H1 (cell line): Measurements from ENCODE around the gene HS6ST2. TPM values are rescaled to one million over a fixed set of nuclear protein-coding genes. Genes with fewer than 3 reads are reported as not detected.

Experiments
- CTCF ChIA-PET: fragments of 300-600 bp; sonication (Branson Sonifier 250); formaldehyde crosslinking; loops from one replicate; lab custom pipeline; 2021; ENCODE audit not compliant: partially characterized antibody; lab: Charles Lee
- POLR2A ChIA-PET: fragments of 300-600 bp; sonication (Branson Sonifier 250); formaldehyde crosslinking; loops from one replicate; lab custom pipeline; 2021; ENCODE audit warnings: inconsistent platforms; ENCODE audit not compliant: partially characterized antibody; lab: Charles Lee
- DNase-seq, 2 experiments: peaks; one replicate each; pipeline versions ENCODE4 v3.0.0 to v3.0.0-alpha.2; 2010 to 2022; ENCODE audit warnings: low spot score in 2 of 2, low read depth in 1 of 2, mixed read lengths in 1 of 2
- FAIRE-seq: peaks from 2 replicates; lab custom pipeline; 2011; peaks lifted over from hg19 to GRCh38; lab: Jason Lieb, UNC
- H2AFZ ChIP-seq: 2 replicates; pipeline ENCODE4 v1.8.1; 2012; ENCODE audit warnings: low read length, inconsistent platforms
- H2AK5ac ChIP-seq: 2 replicates; pipeline ENCODE4 v1.6.1; 2013; ENCODE audit warnings: low read depth, low read length
- H2BK120ac ChIP-seq: replicated peaks from 2 replicates; pipeline ENCODE3; 2013; ENCODE audit warnings: low read depth, low read length, inconsistent platforms
- H2BK12ac ChIP-seq: 2 replicates; pipeline ENCODE4 v1.6.1; 2013; ENCODE audit warnings: low read depth, low read length
- H2BK15ac ChIP-seq: 2 replicates; pipeline ENCODE4 v1.6.1; 2013; ENCODE audit warnings: low read length
- H2BK20ac ChIP-seq: 2 replicates; pipeline ENCODE4 v1.6.1; 2013; ENCODE audit warnings: low read length
- H2BK5ac ChIP-seq: 2 replicates; pipeline ENCODE4 v1.6.1; 2013; ENCODE audit warnings: low read depth, low read length
- H3K14ac ChIP-seq: 2 replicates; pipeline ENCODE4 v1.6.1; 2013; ENCODE audit warnings: inconsistent platforms; ENCODE audit not compliant: insufficient read length
- H3K18ac ChIP-seq: 2 replicates; pipeline ENCODE4 v1.6.1; 2013; ENCODE audit warnings: low read length; ENCODE audit errors: extremely low read depth
- H3K23ac ChIP-seq: 2 replicates; pipeline ENCODE4 v1.6.1; 2013; ENCODE audit warnings: inconsistent platforms; ENCODE audit not compliant: insufficient read length
- H3K23me2 ChIP-seq: 2 replicates; pipeline ENCODE4 v1.6.1; 2013; ENCODE audit warnings: low read depth, low read length
- H3K27ac ChIP-seq: 2 replicates; pipeline ENCODE4 v1.6.1; 2011; ENCODE audit warnings: low read depth, low read length, inconsistent platforms
- H3K27me3 ChIP-seq, 4 experiments: replicated peaks in 1 of 4; 1 replicate in 1 of 4; 2 replicates in 3 of 4; pipeline versions ENCODE4 v1.6.1 to v1.8.1; 2011 to 2013; ENCODE audit warnings: low read length in 3 of 4, mild to moderate bottlenecking in 3 of 4, inconsistent platforms in 2 of 4, mixed read lengths in 2 of 4, moderate library complexity in 1 of 4; ENCODE audit not compliant: control insufficient read depth in 3 of 4, insufficient read depth in 3 of 4; ENCODE audit errors: extremely low read depth in 1 of 4
- H3K36me3 ChIP-seq, 4 experiments: 2 replicates each; pipeline versions ENCODE4 v1.6.1 to v1.8.1; 2011 to 2013; ENCODE audit warnings: mild to moderate bottlenecking in 4 of 4, low read length in 3 of 4, moderate library complexity in 2 of 4, control low read depth in 1 of 4, inconsistent platforms in 1 of 4; ENCODE audit not compliant: insufficient read depth in 4 of 4, control insufficient read depth in 2 of 4
- H3K4ac ChIP-seq: replicated peaks from 2 replicates; pipeline ENCODE3; 2013; ENCODE audit warnings: low read length, low read depth, mixed read lengths, inconsistent platforms; ENCODE audit not compliant: insufficient read length
- H3K4me1 ChIP-seq, 4 experiments: replicated peaks in 1 of 4; 1 replicate in 1 of 4; 2 replicates in 3 of 4; pipeline versions ENCODE4 v1.6.1 to v1.8.1; 2011 to 2013; ENCODE audit warnings: low read length in 3 of 4, inconsistent platforms in 2 of 4, mixed read lengths in 1 of 4; ENCODE audit not compliant: insufficient read depth in 4 of 4, control insufficient read depth in 3 of 4
- H3K4me2 ChIP-seq, 2 experiments: 2 replicates each; pipeline versions ENCODE4 v1.6.1 to v1.8.1; 2011 to 2013; ENCODE audit warnings: low read depth in 2 of 2, low read length in 2 of 2, control low read depth in 1 of 2, inconsistent platforms in 1 of 2, mild to moderate bottlenecking in 1 of 2; ENCODE audit not compliant: insufficient read depth in 1 of 2
- H3K4me3 ChIP-seq, 4 experiments: fragments of 200-600, 300-600 bp in 1 of 4; sonication (generic), shearing (Covaris generic), sonication (Bioruptor Twin) in 1 of 4; 2 replicates each; pipeline versions ENCODE4 v1.5.1 to v1.8.1; 2011 to 2016; ENCODE audit warnings: low read length in 4 of 4, low read depth in 3 of 4, control low read depth in 2 of 4, inconsistent platforms in 2 of 4, mild to moderate bottlenecking in 2 of 4, mixed read lengths in 1 of 4, moderate library complexity in 1 of 4; ENCODE audit not compliant: insufficient read depth in 2 of 4; ENCODE audit errors: extremely low read depth in 1 of 4
- H3K56ac ChIP-seq: replicated peaks from 2 replicates; pipeline ENCODE3; 2013; ENCODE audit warnings: low read depth, mild to moderate bottlenecking, mixed read lengths, low read length, inconsistent platforms; ENCODE audit not compliant: insufficient read length
- H3K79me1 ChIP-seq: 2 replicates; pipeline ENCODE4 v1.6.1; 2013; ENCODE audit warnings: low read depth, low read length, control low read depth
- H3K79me2 ChIP-seq, 2 experiments: 2 replicates each; pipeline versions ENCODE4 v1.6.1 to v1.8.1; 2012 to 2013; ENCODE audit warnings: low read length in 2 of 2, mild to moderate bottlenecking in 2 of 2, inconsistent platforms in 1 of 2; ENCODE audit not compliant: insufficient read depth in 2 of 2, control insufficient read depth in 1 of 2
- H3K9ac ChIP-seq, 4 experiments: replicated peaks in 1 of 4; 1 replicate in 1 of 4; 2 replicates in 3 of 4; pipeline versions ENCODE4 v1.6.1 to v1.8.1; 2011 to 2013; ENCODE audit warnings: low read depth in 3 of 4, low read length in 3 of 4, control low read depth in 2 of 4, mild to moderate bottlenecking in 2 of 4, moderate library complexity in 2 of 4, inconsistent platforms in 1 of 4; ENCODE audit errors: extremely low read depth in 1 of 4
- H3K9me3 ChIP-seq, 2 experiments: 2 replicates each; pipeline versions ENCODE4 v1.6.1 to v1.8.1; 2012 to 2013; ENCODE audit warnings: mild to moderate bottlenecking in 2 of 2, moderate library complexity in 2 of 2, control low read depth in 1 of 2, inconsistent platforms in 1 of 2, low read depth in 1 of 2, low read length in 1 of 2, mixed read lengths in 1 of 2; ENCODE audit not compliant: insufficient read depth in 2 of 2
- H4K20me1 ChIP-seq, 2 experiments: replicated peaks in 1 of 2; 2 replicates each; pipeline versions ENCODE3 to v1.8.1; 2011 to 2013; ENCODE audit warnings: inconsistent platforms in 2 of 2, low read length in 2 of 2, mild to moderate bottlenecking in 1 of 2; ENCODE audit not compliant: insufficient read depth in 2 of 2, control insufficient read depth in 1 of 2
- H4K5ac ChIP-seq: 2 replicates; pipeline ENCODE4 v1.6.1; 2013; ENCODE audit warnings: low read length, low read depth, mixed read lengths, inconsistent platforms; ENCODE audit not compliant: insufficient read length
- H4K8ac ChIP-seq: 2 replicates; pipeline ENCODE4 v1.8.0; 2013; ENCODE audit warnings: mild to moderate bottlenecking, moderate library complexity, low read length, inconsistent platforms; ENCODE audit not compliant: insufficient read depth; ENCODE audit errors: extremely low read depth
- H4K91ac ChIP-seq: replicated peaks from 2 replicates; pipeline ENCODE3; 2013; ENCODE audit warnings: low read length, mixed read lengths, inconsistent platforms; ENCODE audit not compliant: insufficient read length
- ATF3 ChIP-seq: IDR thresholded peaks from 2 replicates; pipeline ENCODE4 v1.6.1; 2011; ENCODE audit warnings: low read depth, mild to moderate bottlenecking, low read length; ENCODE audit not compliant: insufficient read depth
- BCL11A ChIP-seq, 2 experiments: IDR thresholded peaks; one replicate each; pipeline ENCODE4 v1.6.1; 2011; ENCODE audit warnings: low read depth in 2 of 2, low read length in 2 of 2, mild to moderate bottlenecking in 2 of 2
- CBX5 ChIP-seq: fragments of 300-800, 300-1000 bp; sonication (generic); IDR thresholded peaks from 2 replicates; pipeline ENCODE4 v1.7.1; 2016; ENCODE audit warnings: antibody characterized with exemption, low read length, low read depth
- CHD2 ChIP-seq: IDR thresholded peaks from 2 replicates; pipeline ENCODE4 v1.6.1; 2012; ENCODE audit warnings: low read length, improper control_type of control experiment
- CTBP2 ChIP-seq: IDR thresholded peaks from 2 replicates; pipeline ENCODE4 v1.7.0; 2011; ENCODE audit warnings: borderline replicate concordance, mild to moderate bottlenecking, moderate library complexity, mixed read lengths, low read length; ENCODE audit not compliant: insufficient read depth, insufficient read length
- EZH2 ChIP-seq: fragments of 200-600 bp; sonication (generic); IDR thresholded peaks from 2 replicates; pipeline ENCODE4 v1.7.1; 2012; ENCODE audit warnings: low read depth, mild to moderate bottlenecking, moderate library complexity, low read length, inconsistent platforms; ENCODE audit not compliant: severe bottlenecking
- KDM5A ChIP-seq: fragments of 200-600 bp; IDR thresholded peaks from 2 replicates; pipeline ENCODE4 v1.7.1; 2012; ENCODE audit warnings: mild to moderate bottlenecking, low read length, inconsistent platforms, mixed read lengths
- MAFK ChIP-seq: IDR thresholded peaks from 2 replicates; pipeline ENCODE4 v1.6.1; 2012; ENCODE audit warnings: low read depth, mild to moderate bottlenecking, improper control_type of control experiment, low read length
- NANOG ChIP-seq: IDR thresholded peaks from 2 replicates; pipeline ENCODE4 v1.6.1; 2011; ENCODE audit warnings: low read length, low read depth, mild to moderate bottlenecking, inconsistent platforms; ENCODE audit not compliant: insufficient read depth, poor library complexity, severe bottlenecking
- SAP30 ChIP-seq: fragments of 300-600 bp; sonication (generic); IDR thresholded peaks from 2 replicates; pipeline ENCODE4 v1.7.1; 2012; ENCODE audit warnings: low read length, moderate library complexity, mild to moderate bottlenecking, inconsistent platforms; ENCODE audit not compliant: insufficient read depth, insufficient replicate concordance
- SP1 ChIP-seq: IDR thresholded peaks from 2 replicates; pipeline ENCODE4 v1.6.1; 2011; ENCODE audit warnings: low read depth, low read length
- TBP ChIP-seq: IDR thresholded peaks from 2 replicates; pipeline ENCODE4 v1.6.1; 2011; ENCODE audit warnings: low read depth, low read length, improper control_type of control experiment
- TEAD4 ChIP-seq: IDR thresholded peaks from 2 replicates; pipeline ENCODE4 v1.6.1; 2012; ENCODE audit warnings: low read depth, low read length, inconsistent platforms, mixed read lengths
- WGBS, 2 experiments: shearing (Covaris generic) in 1 of 2; methylation state at CpG; one replicate each; pipeline versions ENCODE4 v1.1.6 to v1.1.7; 2013 to 2015; ENCODE audit warnings: low lambda C conversion rate in 2 of 2, mixed read lengths in 2 of 2, inconsistent platforms in 1 of 2, low coverage in 1 of 2, missing lambda C conversion rate in 1 of 2; ENCODE audit not compliant: insufficient replicate concordance in 2 of 2, insufficient coverage in 1 of 2, insufficient read length in 1 of 2; ENCODE audit errors: extremely low coverage in 1 of 2, missing lambda C conversion rate in 1 of 2; 5-methylcytosine and 5-hydroxymethylcytosine counted together
- polyA plus RNA-seq, 7 experiments: library from polyadenylated mRNA; depleted of rRNA in 3 of 7; stranded (reverse) in 5 of 7; unstranded in 2 of 7; fragments of >200 nt in 5 of 7; fragments of 200-250 nt in 2 of 7; gene quantifications; 1 replicate in 5 of 7; 2 replicates in 1 of 7; 4 replicates in 1 of 7; pipeline versions ENCODE4 v1.2.1 to v1.2.3, GENCODE V29; 2011 to 2013; ENCODE audit warnings: missing spikeins in 2 of 7, mixed read lengths in 2 of 7
- total RNA-seq: library from RNA; stranded (reverse); fragmentation: NEBNext Ultra II Directional; extraction: Animal tissue kit (Norgen Biotek cat#: 25700); gene quantifications from 2 replicates; pipeline ENCODE4 v1.2.1, GENCODE V29; 2021

Gene HS6ST2
- total and polyA plus RNA-seq, 2 of the 8 experiments (the other 6 are each of a cell fraction or from before 2014, with no cell fraction given) = 3.9 TPM

- no peak overlapping the region for H3K4ac ChIP-seq
- FAIRE-seq (no peak), DNase-seq (no peak)
- H3K9ac ChIP-seq = no peak overlapping the region
- H3K36me3 ChIP-seq = no peaks in the 10 kb centered on the region
- CTCF ChIA-PET = interaction anchor here (1.9 kb wide), 1 partner anchor 10 kb away, joined by 9 read pairs; no protein-coding TSS in a partner anchor
- H4K20me1 ChIP-seq = no peaks in the 10 kb centered on the region
- no peak overlapping the region for H4K91ac ChIP-seq
- no peak overlapping the region for H2BK120ac ChIP-seq
- H3K4me1 ChIP-seq = peaks cover 0 to 2% (median 0%) of the 10 kb centered on the region in 4 experiments; a peak in 1 of 7 replicates
- no peaks in the 10 kb centered on the region for H3K27me3 ChIP-seq
- 100% methylated on average over 1 of the region's 1 CpG; no CpG with 5 or more reads in 1 of the 2 experiments for WGBS, 2 experiments
- TF ChIP-seq CHD2 (no peak), TBP (no peak), BCL11A (IDR thresholded peaks at IDR 0.05; ENCODE audit: low read depth in 2 of 2, low read length in 2 of 2) (no peak), TEAD4 (no peak), CTBP2 (no peak), NANOG (no peak), MAFK (no peak), SP1 (no peak), ATF3 (no peak), EZH2 (no peak), KDM5A (no peak), CBX5 (no peak), SAP30 (no peak)
- H3K27ac ChIP-seq = no peak overlapping the region
- no peak overlapping the region for H4K5ac ChIP-seq
- no peak overlapping the region for H3K18ac ChIP-seq
- H3K4me2 ChIP-seq = no peak overlapping the region
- H2AFZ ChIP-seq = no peak overlapping the region
- H3K9me3 ChIP-seq = no peaks in the 10 kb centered on the region
- no peak overlapping the region for H3K23ac ChIP-seq
- no peak overlapping the region for H2BK12ac ChIP-seq
- POLR2A ChIA-PET = no interaction called here
- no peak overlapping the region for H2BK5ac ChIP-seq
- no peak overlapping the region for H2BK15ac ChIP-seq
- H3K4me3 ChIP-seq = no peak overlapping the region
- H2AK5ac ChIP-seq = no peak overlapping the region
- no peaks in the 10 kb centered on the region for H3K23me2 ChIP-seq
- no peaks in the 10 kb centered on the region for H3K79me2 ChIP-seq
- no peak overlapping the region for H3K56ac ChIP-seq
- no peak overlapping the region for H2BK20ac ChIP-seq
- H3K14ac ChIP-seq = no peak overlapping the region
- H4K8ac ChIP-seq = no peak overlapping the region
- no peaks in the 10 kb centered on the region for H3K79me1 ChIP-seq
Measured at GRCh38 chrX:132730726-132731125, 227.7 kb downstream of the HS6ST2 start.
